HG03457 (cell line): ENCODE results near the gene FBN1.

Source experiments
- ATAC-seq: cut with Tn5 transposase; IDR thresholded peaks from one replicate; pipeline ENCODE4 v1.9.1; 2021; ENCODE audit warnings: moderate number of reproducible peaks; ENCODE audit not compliant: unreplicated experiment

The FBN1 gene

GRCh38 chr15:48409623-48410022, 235.9 kb downstream of the FBN1 start:
- ATAC-seq, result no peak

GRCh38 chr15:48408327-48408726, 237.2 kb downstream of the FBN1 start:
- no peak for ATAC-seq

GRCh38 chr15:48407646-48408045, 237.9 kb downstream of the FBN1 start:
- ATAC-seq, result no peak

- ATAC-seq, result no peak
These were observed 238.6 kb downstream of the FBN1 start for GRCh38 chr15:48406911-48407310.

- no peak for ATAC-seq
These were observed 239.1 kb downstream of the FBN1 start for GRCh38 chr15:48406266-48406891.

GRCh38 chr15:48402427-48403177, 242.9 kb downstream of the FBN1 start:
- no peak for ATAC-seq

- ATAC-seq, result no peak
These were observed 245.4 kb downstream of the FBN1 start for GRCh38 chr15:48400086-48400485.

DNA sequence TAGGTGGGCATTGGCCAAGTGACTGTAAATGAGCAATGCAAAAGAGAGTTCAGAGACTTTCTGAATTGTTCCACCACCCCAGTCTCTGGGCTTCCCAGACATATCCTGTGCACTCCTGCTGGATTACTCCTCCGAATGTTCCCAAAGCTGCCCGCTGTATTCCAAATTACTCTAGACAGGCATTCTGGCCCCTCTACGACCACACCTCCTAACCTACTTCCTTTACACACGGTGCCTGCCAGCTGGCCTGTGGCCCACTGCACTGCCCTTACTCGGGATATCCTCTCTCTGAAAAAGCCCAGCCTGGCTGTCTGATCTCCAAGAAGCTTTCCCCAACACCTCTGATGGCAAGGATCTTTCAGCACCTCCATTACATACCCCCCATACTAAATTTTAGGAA, 247.7 kb downstream of the FBN1 start:
- no peak for ATAC-seq

- no peak for ATAC-seq
These were observed 249.5 kb downstream of the FBN1 start for GRCh38 chr15:48396020-48396419.

- no peak for ATAC-seq
These were observed 249.9 kb downstream of the FBN1 start for GRCh38 chr15:48395521-48396011.

DNA sequence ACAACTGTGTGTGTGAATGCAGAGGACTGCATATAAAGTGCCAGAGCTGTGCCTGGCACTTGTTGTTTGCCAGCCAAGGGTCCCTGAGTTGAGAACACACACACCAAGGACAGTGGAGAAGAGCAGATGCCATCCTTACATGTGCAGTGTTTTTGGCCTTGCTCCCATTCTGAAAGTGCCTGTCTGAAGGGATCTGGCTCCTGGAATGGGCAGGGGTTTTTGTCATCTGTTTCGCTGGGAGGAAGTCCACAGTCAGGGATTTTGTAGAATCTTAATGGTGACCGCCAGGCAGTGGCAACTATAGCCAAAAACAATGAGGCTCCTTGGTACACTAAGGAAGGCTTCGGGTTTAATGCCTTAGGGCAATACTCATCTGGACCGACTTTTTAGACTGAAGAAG, 250.5 kb downstream of the FBN1 start:
- ATAC-seq, result no peak

GRCh38 chr15:48393645-48394506, 251.6 kb downstream of the FBN1 start:
- no peak for ATAC-seq

- no peak for ATAC-seq
These were observed 253.2 kb downstream of the FBN1 start for GRCh38 chr15:48392356-48392755.

DNA sequence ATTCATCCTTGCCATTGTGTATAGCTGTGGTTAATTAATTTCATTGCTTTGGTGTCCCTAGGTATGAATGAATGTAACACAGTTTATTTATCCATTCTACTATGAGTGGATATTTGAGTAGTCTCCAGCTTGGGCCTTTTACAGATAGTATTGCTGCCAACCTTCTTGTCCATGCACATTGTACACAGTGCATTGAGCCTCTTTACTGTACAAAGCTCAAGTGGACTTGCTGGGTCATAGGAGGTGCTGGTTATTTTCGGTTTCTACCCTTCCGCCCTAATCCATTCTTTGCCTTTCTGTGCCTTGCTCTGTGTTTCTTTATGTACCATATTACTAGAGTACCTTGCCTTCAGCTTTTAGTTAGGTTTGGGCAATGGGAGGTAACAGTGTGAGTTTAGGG, 253.6 kb downstream of the FBN1 start:
- no peak for ATAC-seq

DNA sequence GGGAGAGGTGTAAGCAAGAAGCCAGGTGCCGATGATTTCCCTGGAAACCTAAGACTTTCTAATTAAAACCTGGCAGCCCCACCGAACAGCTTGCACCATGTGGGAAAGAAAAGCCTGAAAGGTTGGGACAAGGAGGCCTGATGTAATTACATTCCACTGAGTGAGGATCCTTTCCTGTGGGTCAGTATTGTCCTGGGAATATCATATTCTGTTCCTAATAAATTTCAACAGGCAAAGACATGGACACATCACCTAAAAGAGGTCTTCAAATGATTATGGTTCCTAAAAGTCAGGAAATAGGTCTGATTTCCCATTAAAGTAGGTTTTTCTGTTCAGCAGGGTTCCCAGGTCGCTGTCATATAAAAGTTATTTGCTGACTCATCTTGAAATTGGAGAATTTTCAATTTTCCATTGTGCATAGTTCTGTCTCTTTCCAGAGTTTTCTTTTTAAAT, 255.8 kb downstream of the FBN1 start:
- no peak for ATAC-seq

DNA sequence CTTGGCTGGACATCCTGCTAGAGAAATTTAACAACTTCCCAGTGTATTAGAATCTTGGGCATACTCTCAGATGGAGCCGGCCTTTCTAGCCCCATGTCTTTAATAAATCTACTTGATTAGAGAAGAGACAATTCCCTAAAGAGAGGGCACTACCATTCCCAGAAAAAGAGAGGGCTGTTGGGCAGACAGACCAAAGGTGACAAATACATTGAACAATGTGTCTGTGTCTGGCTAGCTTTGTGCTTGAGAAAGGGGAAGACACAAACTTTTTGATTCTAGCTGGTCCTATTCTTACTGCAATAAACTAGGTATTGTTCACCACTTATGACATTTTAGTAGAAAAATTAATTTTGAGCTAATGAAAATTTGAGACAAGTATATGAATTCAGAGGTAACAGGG, 256.6 kb downstream of the FBN1 start:
- no peak for ATAC-seq

DNA sequence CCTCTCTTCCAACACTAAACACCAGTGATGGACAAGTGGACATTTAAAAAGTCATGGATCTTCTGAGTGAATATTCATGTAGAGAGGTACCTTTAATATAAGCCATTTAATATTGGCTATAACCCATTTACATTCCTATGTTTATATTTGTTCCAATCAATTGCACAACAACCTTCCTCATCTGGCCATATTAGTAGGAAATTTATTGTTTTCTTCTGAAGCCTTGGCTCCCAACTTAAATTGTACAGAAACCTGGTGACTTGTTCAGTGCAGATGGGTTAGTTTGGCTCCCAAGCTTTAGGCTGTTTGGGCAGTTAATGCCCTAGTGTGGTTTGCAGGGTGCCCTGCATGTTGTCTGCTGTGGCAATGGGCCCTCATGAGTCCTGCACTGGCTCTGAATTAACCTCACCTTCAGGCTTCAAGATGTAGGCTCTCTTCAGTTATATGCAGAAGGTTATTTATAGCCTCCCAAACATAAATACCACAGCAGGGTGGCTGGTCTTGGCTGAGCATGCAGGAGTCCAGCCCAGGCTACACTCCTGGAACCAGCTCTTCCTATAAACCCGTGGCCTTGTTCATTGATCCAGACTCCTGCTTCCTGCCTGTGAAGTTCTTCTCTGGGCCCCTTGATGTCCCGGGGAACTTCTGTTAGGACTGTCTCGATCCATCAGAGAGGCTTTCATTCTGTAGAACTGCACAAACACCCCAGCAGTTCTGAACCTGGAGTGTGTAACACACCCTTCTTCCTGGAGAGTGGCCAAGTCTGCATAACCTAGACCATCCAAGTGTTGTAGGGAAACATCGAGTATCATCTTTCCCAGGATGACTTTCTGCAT, 257.3 kb downstream of the FBN1 start:
- no peak for ATAC-seq

DNA sequence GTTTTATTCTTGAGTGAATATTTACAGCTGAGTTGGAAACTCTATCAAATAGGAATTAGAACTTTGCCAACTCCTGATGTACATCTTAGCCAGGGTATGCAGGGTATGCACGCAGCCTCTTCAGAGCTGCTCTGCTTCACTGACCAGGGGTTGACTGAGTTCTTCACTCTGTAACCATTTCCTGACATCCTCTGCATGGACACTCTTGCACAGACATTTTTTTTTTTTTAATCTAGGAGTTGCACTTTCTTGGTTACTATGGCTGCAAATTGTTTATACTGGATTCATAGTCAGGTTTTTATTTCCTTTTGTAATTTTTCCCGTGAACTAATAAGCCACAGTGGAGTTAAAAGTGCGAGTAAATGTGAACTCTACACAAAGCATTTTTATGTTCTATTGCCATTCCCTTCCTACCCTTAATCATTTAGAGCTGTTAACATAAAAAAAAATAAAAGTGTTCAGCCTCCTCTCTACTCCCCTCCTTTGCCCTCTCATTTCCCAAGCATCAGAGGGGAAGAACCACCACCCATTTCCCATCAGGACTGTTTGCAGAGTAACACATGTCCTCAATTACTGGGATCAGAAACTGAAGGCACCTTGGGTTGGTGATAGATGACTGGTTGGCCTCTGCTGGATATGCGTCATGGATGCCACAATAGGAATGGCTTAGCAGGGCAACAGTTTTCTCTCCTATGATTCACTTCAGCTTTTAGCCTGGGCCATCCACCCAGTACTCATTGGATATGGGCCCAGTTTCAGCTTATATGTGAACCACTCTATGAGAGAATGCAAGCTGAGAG, 260.3 kb downstream of the FBN1 start:
- ATAC-seq, result no peak

GRCh38 chr15:48384616-48385015, 260.9 kb downstream of the FBN1 start:
- ATAC-seq, result no peak

- no peak for ATAC-seq
These were observed 262.5 kb downstream of the FBN1 start for GRCh38 chr15:48383031-48383430.
